ENCODE measurements around the gene SCUBE1.

- TF ChIP-seq POLR2AphosphoS5 (IDR thresholded peaks at IDR 0.05; ENCODE audit: borderline replicate concordance, low read depth, low read length) (no peak), EZH2 (IDR thresholded peaks at IDR 0.05) (no peak)
Observed at GRCh38 chr22:43234264-43234988, 108.7 kb downstream of the SCUBE1 start.
